Stimulated activated CD8-positive, alpha-beta memory T cell treated with anti-CD3 and anti-CD28 coated beads, Interleukin-12 subunit alpha, Interleukin-12 subunit beta, amount 100 ng/mL, for 1 hour (primary cell): ENCODE data around the gene TP53I11.

Experiments used
- DNase-seq: peaks from one replicate; pipeline ENCODE4 v3.0.0-alpha.2; 2020; ENCODE audit warnings: low read depth

The TP53I11 gene

DNA sequence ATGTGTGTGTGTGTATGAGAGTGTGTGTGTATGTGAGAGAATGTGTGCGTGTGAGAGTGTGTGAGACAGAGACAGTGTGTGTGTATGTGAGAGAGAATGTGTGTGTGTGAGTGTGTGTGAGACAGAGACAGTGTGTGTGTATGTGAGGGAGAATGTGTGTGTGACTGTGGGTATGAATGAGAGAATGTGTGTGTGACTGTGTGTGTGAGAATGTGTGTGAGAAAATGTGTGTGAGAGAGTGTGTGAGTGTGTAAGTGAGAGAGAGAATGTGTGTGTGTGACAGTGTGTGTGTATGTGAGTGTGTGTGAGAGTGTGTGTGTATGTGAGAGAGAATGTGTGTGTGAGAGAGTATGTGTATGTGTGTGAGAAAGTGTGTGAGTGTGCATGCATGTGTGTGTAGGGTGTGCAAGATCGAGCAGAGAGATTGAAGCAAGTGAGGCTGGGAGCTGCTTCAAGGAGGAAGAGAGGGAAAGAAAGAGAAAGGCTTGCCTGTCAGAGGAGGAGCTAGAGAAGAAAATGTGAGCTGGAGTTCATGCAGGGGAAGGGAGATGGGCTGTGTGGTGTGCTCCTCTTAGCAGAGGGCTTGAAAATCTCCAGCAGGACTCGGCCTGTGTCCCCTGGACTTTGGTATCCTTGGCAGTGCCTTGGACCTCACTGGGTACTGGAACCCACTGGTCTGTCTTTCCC is 27.7 kb upstream of the TP53I11 start:
- no peak for DNase-seq

GRCh38 chr11:44977493-44977984 is 26.9 kb upstream of the TP53I11 start:
- no peak for DNase-seq

- DNase-seq = no peak
Observed at GRCh38 chr11:44976576-44976975, 25.9 kb upstream of the TP53I11 start.

- no peak for DNase-seq
Observed at GRCh38 chr11:44974402-44975000, 23.8 kb upstream of the TP53I11 start.

DNA sequence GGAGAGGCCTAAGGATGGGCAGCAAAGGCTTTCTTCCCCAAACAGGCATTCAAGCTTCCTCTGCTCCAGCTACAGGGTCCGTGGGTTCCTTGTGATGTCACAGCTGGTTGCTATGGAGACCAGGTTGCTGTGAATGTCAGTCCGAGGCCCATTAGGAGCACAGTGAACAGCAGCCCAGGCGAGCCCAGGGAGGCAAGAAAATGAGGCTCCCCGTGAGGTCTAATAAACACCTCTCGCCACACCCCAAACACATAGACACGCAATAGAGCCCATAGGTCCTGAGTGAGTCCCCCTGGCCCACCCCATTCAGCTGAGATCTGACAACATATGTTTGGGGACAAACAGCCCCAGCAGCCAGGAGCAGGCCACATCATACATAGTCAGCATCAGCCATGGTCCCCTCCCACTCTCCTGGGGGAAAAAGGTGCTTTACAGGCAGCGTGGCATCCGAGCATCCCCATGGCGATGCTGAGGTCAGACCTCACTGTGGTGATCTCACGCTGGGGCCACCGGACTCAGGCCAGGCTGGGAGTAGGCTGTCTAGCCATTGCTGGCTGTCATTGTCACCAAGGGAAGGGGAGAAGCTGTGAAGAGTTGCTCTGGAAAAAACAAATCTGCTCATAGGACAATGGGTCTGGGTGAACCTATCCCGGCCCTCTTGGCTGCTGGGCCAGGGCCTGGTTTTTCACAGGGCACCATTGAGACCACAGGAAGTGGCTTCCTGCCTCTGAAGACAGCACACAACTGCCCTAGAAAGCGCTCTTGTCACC is 23.1 kb upstream of the TP53I11 start:
- DNase-seq = no peak

- DNase-seq = no peak
Observed at GRCh38 chr11:44972746-44973435, 22.2 kb upstream of the TP53I11 start.

DNA sequence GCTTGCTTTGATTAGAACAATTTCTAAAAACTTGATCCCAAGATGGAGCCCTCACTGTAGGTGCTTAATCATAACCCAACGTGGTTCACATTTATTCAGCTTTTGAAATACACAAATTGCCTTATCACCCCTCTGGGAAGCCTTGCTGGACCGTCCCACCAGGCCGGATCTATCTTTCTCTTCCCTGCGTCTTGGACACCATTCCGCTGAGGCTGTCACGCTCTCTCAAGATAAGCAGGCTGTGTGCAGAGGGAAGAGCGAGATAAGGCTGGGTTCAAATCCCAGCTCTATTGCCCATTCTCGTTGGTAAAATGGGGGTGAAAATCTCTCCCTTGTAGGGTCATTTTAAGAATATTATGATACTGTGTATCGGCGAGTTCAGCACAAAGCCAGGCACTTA is 20.5 kb upstream of the TP53I11 start:
- DNase-seq = no peak

GRCh38 chr11:44970293-44970692 is 19.6 kb upstream of the TP53I11 start:
- no peak for DNase-seq

- no peak for DNase-seq
Observed at GRCh38 chr11:44969651-44970252, 19.1 kb upstream of the TP53I11 start.

DNA sequence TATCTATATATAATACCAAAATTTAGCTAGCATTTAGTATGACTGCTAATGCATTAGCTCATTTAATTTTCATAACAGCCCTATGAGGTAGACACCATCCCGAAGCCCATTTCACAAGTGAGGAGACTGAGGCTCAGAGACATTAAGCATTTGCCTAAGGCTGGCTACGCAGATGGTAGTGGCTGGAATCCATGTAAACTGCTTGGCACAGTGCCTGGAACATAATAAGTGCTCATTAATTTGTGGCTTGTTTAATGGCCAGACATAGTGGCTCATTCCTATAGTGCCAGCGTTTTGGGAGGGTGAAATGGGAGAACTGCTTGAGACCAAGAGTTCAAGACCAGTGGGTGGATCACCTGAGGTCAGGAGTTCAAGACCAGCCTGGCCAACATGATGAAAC is 17.8 kb upstream of the TP53I11 start:
- no peak for DNase-seq

GRCh38 chr11:44967930-44968496 is 17.3 kb upstream of the TP53I11 start:
- DNase-seq = no peak

- DNase-seq = no peak
Observed at GRCh38 chr11:44966694-44967093, 16.0 kb upstream of the TP53I11 start.

DNA sequence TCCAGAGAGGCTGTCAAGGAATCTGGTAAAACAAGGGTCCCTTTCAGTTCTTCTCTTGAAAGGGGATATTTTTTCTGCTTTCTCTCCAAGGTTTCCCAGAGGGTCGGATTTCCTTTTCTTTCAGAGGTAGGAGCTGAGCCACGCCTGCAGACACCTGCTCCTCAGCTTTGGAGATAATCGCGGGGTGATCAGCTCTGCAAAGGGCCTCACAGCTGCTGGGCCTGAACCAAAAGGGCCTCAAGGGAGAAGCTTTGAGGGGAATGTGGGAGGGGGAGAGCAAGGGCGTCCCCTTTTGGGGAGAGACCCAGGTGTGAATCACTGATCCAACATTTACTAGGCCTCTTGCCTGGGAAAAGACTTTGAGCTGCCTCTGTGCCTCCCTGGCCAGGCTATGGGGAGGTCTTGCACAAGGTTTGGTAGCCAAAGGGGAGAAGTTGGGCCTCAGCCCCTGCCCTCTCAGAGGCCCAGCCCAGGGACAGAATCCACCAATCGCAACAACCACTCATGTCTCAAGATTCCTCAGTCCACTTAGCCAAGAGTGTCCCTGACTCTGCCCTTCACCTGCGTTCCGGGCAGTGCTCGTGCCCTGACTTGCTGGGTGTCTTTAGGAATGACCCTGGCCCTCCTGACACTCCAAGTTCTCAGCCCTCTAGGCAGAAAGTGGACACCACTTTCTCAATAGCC is 14.0 kb upstream of the TP53I11 start:
- DNase-seq = no peak

- DNase-seq = no peak
Observed at GRCh38 chr11:44963948-44964347, 13.3 kb upstream of the TP53I11 start.

- no peak for DNase-seq
Observed at GRCh38 chr11:44963136-44963535, 12.5 kb upstream of the TP53I11 start.

DNA sequence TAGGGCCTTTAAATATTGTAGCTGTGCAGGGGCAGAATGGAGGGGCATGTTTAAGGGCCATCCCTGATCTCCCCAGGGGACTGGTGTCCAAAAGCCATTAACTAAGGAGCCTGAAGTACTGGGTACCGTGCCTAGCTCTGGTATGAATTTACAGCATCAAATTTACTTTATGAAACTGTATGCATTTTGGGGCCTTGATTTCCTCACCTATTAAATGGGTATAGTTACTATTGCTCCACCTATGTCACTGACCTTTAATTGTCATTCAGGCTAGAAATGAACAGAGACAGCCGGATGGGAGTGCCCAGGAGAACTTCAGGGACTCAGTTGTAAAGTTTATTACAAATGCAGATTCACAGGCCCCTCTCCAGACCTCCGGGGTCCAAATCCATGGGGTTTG is 11.8 kb upstream of the TP53I11 start:
- DNase-seq = no peak

DNA sequence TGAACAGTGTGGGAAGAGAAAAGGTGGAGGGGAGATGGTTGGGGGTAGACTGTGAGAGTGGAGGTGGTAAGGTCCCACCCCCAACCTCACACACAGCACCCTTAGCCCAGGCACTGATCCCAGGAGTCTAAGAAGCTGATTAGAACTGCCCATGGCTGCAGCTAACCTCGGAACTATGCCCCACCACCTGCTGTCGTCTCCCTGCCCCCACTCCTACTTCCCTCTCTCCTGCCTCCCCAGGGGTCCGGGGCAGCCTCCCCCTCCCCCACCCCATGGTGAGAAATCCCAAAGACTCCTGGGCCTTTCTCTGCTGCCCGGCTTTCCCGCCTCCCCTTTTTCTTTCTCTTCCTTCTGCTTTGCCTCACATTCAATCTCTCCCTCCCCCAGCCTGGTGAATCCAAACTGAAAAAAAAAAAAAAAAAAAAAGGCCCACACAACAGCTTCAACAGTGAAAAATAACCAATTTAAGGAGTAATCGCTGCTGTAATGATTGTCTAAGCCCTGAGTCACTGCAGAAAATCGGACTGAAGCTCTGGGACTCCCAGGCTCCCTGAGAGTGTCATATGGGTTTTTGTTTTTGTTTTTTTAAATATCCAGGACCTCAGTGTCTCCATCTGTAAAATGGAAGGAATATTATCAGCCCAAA is 9.6 kb upstream of the TP53I11 start:
- no peak for DNase-seq

DNA sequence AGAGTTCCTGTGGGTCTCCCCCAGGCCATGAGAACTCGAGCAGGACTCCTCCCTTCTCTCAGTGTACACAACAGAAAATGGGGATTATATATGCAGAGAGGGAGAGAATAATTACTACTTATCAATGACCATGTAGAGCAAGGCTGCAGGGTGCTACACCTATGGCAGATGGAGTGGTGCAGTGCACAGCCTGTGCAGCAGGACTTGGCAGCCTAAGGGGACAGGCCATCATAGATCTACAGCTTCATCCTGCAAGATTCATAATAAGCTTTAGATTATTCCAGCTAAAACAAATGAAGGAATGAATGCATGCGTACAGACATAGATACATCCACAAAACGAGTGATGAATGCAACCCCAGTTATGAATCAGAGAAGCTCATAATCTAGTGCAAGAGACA is 8.4 kb upstream of the TP53I11 start:
- no peak for DNase-seq

- DNase-seq = no peak
Observed at GRCh38 chr11:44957776-44958564, 7.3 kb upstream of the TP53I11 start.

DNA sequence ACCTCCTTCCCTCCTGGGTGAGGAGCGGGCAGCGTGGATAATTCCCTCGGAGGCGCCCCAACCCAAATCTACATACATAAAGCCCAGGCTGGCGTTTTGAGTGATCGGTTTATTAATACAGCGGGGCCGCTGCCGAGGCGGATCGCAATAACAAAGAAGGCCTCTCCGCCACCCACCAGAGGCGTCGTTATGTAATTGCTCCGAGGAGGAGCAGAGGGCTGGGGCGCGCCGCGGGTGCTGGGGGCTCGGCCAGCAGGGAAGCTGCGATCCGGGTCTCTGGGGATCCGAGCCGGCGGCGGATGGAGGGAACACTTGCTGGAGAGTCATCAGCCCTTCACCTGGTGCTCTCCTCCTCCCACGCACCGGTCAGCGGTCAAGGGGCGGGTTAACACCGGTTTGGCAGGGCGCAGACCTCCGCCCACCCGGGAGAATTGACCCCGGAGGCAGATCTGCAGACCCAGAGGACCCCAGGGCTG is 6.4 kb upstream of the TP53I11 start:
- no peak for DNase-seq
